Stimulated activated CD4-positive, alpha-beta T cell treated with anti-CD3 and anti-CD28 coated beads, TNF-alpha, amount 100 ng/mL, for 24 hours (primary cell): ENCODE results near the gene WNT5A.

Experiments used
- DNase-seq, 3 experiments: peaks; one replicate each; pipeline ENCODE4 v3.0.0-alpha.2; 2020; ENCODE audit warnings: low read depth in 3 of 3

Gene WNT5A

GRCh38 chr3:55486857-55487380 lies at the start of gene WNT5A:
WNT5A (minus strand) TSS chr3:55487306; CDS start chr3:55486985, 321 bp downstream.
- DNase-seq = no peak

- no peak for DNase-seq
Observed at GRCh38 chr3:55534876-55535275, 47.8 kb upstream of the WNT5A start.

GRCh38 chr3:55532806-55533205 lies 45.7 kb upstream of the WNT5A start:
- no peak for DNase-seq

- no peak for DNase-seq
Observed at GRCh38 chr3:55531321-55531720, 44.2 kb upstream of the WNT5A start.

- DNase-seq = no peak
Observed at GRCh38 chr3:55527361-55527760, 40.3 kb upstream of the WNT5A start.

- DNase-seq = no peak
Observed at GRCh38 chr3:55526332-55527030, 39.4 kb upstream of the WNT5A start.

- DNase-seq = no peak
Observed at GRCh38 chr3:55525436-55525835, 38.3 kb upstream of the WNT5A start.

- no peak for DNase-seq
Observed at GRCh38 chr3:55524565-55525244, 37.6 kb upstream of the WNT5A start.

GRCh38 chr3:55523471-55523870 lies 36.4 kb upstream of the WNT5A start:
- DNase-seq = no peak

- no peak for DNase-seq
Observed at GRCh38 chr3:55521738-55522421, 34.8 kb upstream of the WNT5A start.

- DNase-seq = no peak
Observed at GRCh38 chr3:55521064-55521737, 34.1 kb upstream of the WNT5A start.

- no peak for DNase-seq
Observed at GRCh38 chr3:55519019-55519418, 31.9 kb upstream of the WNT5A start.

- no peak for DNase-seq
Observed at GRCh38 chr3:55518451-55518850, 31.3 kb upstream of the WNT5A start.

- no peak for DNase-seq
Observed at GRCh38 chr3:55516392-55517030, 29.4 kb upstream of the WNT5A start.

- DNase-seq = no peak
Observed at GRCh38 chr3:55515550-55516246, 28.6 kb upstream of the WNT5A start.

GRCh38 chr3:55514962-55515361 lies 27.9 kb upstream of the WNT5A start:
- DNase-seq = no peak

GRCh38 chr3:55512571-55513343 lies 25.7 kb upstream of the WNT5A start:
- no peak for DNase-seq

GRCh38 chr3:55511895-55512570 lies 24.9 kb upstream of the WNT5A start:
- DNase-seq = no peak

GRCh38 chr3:55508335-55508734 lies 21.2 kb upstream of the WNT5A start:
- no peak for DNase-seq

- DNase-seq = no peak
Observed at GRCh38 chr3:55507808-55508207, 20.7 kb upstream of the WNT5A start.
